Adipose tissue (tissue), 3 donors: Measurements from ENCODE around the gene CD300H. TPM values are rescaled to one million over a fixed set of nuclear protein-coding genes. Genes with fewer than 3 reads are reported as not detected.
"Not testable (repeated sequence)": the region's sequence is repeated elsewhere in the genome, so short reads cannot be mapped to it uniquely, and the experiment has no call there.

Experiments used
- H3K27ac ChIP-seq: one replicate; pipeline ENCODE4 v1.5.1; 2013; ENCODE audit warnings: low read depth, low read length
- WGBS, 3 donors: extraction: QIAGEN DNeasy Blood & Tissue Kit; methylation state at CpG; one replicate each; pipeline ENCODE4 v1.1.7; 2013; 5-methylcytosine and 5-hydroxymethylcytosine counted together
- polyA plus RNA-seq, 3 donors: library from polyadenylated mRNA; stranded (reverse); fragments of 200-250 nt; gene quantifications; one replicate each; pipeline ENCODE4 v1.2.3, GENCODE V29; 2013
- donor health status: healthy with polysubstance abuse.
- donor health status: Bipolar disorder and iron deficiency.
- donor health status: healthy.

CD300H gene
- polyA plus RNA-seq, 3 donors, result 0.52 to 1.2 TPM; not detected in 1

GRCh38 chr17:74592087-74592990 is 25.0 kb upstream of the CD300H start, which contains the start of gene CD300LD:
CD300LD (minus strand) TSS chr17:74592283; CDS start chr17:74592202, 81 bp downstream.
- H3K27ac ChIP-seq, result no peak within 1 kb of the TSS
- WGBS, 3 donors, result 63 to 67% (median 64%) methylated on average over 14 of the region's 14 CpGs

DNA sequence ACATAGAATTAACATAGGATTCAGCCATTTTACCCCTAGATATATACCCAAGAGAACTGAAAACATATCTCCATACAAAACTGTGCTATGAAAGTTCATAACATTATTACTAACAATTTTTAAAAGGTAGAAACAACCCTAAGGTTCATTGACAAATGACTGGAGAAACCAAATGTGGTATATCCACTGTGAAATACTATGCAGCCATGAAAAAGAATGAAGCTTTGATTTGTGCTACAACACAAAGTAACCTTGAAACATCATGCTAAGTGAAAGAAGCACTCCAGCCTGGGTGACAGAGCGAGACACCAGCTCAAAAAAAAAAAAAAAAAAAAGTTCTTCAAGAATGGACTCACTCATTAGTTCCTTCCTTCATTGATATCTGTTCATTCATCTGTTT is 24.2 kb upstream of the CD300H start:
- H3K27ac ChIP-seq, result no peak overlapping the region
- 76 to 88% (median 83%) methylated on average over 1 of the region's 1 CpG for WGBS, 3 donors

GRCh38 chr17:74585711-74586110 is 18.4 kb upstream of the CD300H start:
- WGBS, 3 donors, result 71 to 72% (median 71%) methylated on average over 5 of the region's 5 CpGs
- H3K27ac ChIP-seq, result no peak overlapping the region

DNA sequence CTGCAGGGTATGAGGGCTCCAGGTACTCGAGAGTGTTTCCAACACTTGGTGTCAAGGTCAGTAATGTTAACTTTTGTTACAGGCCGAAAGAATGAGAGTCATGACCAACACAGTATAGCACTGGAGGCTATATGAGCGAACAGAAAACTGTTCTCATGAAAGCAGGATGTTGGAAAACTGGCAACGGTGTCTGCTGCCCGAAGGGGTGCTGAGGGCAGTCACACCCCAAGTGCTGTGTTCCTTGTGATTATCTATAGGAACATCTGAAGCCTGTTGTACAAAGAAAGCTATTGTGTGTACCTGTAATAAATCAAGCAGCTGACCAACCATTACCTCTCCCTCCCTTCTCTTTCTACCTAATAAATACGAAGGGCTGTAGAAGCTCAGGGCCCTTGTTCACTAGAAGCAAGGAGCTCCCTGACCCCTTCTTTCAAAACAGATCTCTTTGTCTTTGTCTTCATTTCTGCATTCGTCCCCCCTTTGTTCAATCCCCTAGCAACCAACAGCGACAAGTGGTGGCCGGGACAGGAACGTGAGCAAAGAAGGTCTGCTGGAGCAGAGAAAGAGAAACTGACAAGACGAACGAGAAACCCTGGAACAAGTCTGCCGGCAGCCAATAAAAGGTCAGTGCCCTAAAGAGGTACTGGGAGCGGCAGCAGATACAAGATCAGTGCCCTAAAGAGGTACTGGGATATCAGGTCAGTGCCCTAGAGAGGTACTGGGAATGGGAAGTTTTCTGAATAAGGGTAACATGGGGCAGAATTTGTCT is 17.2 kb upstream of the CD300H start:
- H3K27ac ChIP-seq, result no peak overlapping the region
- WGBS, 3 donors, result 63 to 81% (median 74%) methylated on average over 14 of the region's 14 CpGs

GRCh38 chr17:74582633-74583032 is 15.3 kb upstream of the CD300H start:
- no peak overlapping the region for H3K27ac ChIP-seq
- 63 to 72% (median 68%) methylated on average over 10 of the region's 10 CpGs for WGBS, 3 donors

- WGBS, 3 donors, result 49 to 63% (median 53%) methylated on average over 7 of the region's 7 CpGs
- no peak overlapping the region for H3K27ac ChIP-seq
These were observed 12.6 kb upstream of the CD300H start for GRCh38 chr17:74579900-74580299.

DNA sequence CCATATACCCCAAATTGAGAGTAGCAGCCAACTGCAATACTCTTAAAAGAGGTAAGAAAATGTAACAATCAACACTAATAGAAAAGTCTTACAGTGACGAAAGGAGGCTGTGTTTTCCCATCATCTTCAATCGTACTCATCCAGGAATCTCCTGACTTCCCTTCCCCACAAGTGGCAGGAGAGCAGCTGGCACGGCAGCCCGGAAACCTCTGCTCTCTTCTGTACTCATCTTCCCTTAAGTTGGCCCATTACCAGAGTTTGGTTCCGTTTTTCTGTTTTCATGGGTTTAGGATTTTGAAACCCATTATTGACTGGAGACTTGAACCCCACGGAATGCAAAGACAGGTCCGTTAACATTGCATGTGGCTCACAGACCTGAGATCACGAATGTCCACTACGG is 11.7 kb upstream of the CD300H start:
- no peak overlapping the region for H3K27ac ChIP-seq
- 69 to 84% (median 74%) methylated on average over 9 of the region's 9 CpGs for WGBS, 3 donors

DNA sequence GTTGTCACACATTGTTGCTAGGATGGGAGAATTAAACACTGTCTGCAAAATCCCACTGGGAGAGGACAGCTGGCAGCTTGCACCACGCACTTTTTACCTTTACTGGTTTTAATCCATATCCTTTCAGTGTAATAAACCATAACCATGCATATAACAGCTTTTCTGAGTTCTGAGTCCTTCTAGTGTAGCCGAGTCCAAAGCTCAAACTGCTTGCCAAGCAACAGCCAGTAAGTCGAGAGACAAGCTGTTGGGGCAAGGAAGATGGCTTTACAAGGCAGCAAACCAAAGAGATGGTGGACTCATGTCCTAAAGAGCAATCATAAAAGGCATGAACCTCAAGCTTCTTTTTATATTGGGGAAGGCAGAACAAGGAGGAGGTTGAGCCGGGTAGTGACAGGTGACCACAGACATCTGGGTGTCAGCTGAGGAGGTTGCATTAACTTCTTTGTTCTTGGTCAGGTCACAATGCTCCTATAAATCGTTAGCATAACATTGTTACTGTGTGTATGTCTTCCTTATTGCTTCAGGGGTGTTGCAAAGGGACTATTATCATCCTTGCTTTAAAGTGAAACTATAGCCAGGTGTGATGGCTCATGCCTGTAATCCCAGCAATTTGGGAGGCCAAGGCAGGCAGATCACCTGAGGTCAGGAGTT is 7.3 kb upstream of the CD300H start:
- H3K27ac ChIP-seq, result no peak overlapping the region
- 58 to 72% (median 69%) methylated on average over 5 of the region's 5 CpGs for WGBS, 3 donors

GRCh38 chr17:74573635-74574034 is 6.3 kb upstream of the CD300H start:
- not testable (repeated sequence) for H3K27ac ChIP-seq

DNA sequence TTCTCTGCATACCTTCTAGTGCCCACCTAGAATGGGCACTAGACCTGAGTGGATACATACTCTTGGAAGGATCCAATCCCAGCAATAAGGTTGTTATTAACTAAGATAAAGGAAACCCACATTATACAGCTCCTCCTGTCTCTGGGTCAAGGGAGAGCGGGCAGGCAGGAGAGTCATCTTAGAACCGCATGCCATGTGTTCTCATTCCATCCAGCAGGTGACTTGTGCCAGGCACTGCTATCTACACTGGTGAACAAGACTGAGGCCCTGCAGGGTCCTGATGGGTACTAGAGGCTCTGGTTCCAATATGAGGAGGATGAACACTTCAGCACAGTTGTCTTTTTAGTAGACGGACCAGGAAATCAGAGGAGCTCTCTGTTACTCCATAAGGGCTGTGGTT is 5.9 kb upstream of the CD300H start:
- H3K27ac ChIP-seq, result no peak overlapping the region
- 79 to 91% (median 83%) methylated on average over 3 of the region's 3 CpGs for WGBS, 3 donors

DNA sequence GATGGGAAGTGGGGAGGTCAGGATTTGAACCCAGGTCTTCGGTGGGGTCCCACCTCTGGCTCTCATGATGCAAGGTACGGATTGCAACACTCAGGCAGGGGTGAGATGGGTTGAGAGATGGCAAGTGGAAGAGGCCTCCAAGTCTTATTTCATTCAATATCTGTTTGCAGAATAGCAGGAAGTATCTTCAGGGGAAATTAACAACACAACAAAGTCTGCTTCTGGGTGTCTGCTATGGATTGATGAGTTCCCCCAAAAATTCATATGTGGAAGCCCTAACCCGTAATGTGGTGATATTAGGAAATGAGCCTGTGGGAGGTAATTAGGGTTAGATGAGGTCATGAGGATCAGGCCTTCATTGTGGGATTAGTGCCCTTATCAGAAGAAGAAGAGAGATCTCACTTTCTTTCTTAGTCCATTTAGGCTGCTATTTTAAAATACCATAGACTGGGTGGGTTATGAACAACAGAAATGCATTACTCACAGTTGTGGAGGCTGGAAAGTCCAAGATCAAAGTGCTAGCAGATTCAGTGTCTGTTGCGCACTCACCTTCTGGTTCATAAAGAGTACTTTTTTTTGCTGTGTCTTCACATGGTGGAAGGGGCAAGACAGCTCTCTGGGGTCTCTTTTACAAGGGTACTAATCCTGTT is 4.4 kb upstream of the CD300H start:
- 62 to 82% (median 65%) methylated on average over 4 of the region's 4 CpGs for WGBS, 3 donors
- H3K27ac ChIP-seq, result no peak overlapping the region

- H3K27ac ChIP-seq, result no peak overlapping the region
- WGBS, 3 donors, result 38 to 60% (median 54%) methylated on average over 32 of the region's 32 CpGs
These were observed 2.0 kb upstream of the CD300H start for GRCh38 chr17:74569020-74570003.

DNA sequence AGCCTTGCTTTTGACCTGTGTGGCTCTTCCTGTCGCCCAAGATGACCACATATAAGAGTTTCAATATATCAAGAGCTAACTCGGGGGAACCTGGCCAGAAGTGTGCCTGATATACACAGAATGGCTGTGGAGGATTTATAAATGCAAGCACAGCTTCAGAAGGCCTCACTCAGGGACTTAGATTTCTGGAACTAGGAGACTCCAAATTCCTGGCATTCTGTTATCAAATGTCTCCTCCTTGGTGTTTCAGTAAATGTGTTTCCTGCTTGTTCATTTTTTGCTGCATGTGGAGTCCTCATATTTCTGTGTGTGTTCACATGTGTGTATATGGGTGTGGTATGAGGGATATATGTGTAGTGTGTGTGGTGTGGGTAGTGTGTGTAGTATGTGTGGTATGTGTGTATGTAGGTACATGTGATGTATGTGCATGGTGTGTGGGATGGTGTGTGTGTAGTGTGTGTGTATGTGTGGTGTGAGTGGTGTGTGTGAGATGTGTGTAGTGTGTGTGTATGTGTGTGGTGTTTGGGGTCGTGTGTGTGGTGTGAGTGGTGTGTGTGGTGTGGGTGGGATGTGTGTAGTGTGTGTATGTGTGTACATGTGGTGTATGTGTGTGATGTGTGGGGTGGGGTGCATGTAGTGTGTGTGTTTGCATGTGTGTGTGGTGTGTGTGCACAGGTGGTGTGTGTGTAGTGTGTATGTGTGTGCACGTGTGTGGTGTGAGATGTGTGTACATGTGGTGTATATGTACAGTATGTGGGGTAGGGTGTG is 981 bp upstream of the CD300H start:
- no peak overlapping the region for H3K27ac ChIP-seq
- WGBS, 3 donors, result 67 to 79% (median 74%) methylated on average over 4 of the region's 4 CpGs

GRCh38 chr17:74566132-74566753 is 1.1 kb downstream of the CD300H start:
- no peak overlapping the region for H3K27ac ChIP-seq
- 28 to 38% (median 35%) methylated on average over 9 of the region's 9 CpGs for WGBS, 3 donors

DNA sequence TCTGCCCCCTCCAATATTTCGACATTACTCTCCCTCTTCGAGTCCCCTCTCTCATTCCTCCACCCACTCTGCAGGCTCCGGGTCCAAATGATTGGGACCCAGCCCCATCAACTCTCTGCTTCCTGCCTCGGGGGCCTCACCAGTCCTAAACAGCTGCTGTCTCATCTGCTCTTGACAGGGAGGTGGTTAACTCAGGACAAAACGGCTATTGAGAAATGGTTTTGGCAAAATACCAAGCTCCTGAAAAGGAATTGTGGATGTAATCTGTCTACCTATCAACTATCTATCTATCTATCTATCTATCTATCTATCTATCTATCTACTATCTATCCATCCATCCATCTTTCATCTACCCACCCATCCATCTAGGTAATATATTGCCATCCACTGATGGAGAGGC is 2.2 kb downstream of the CD300H start:
- WGBS, 3 donors, result 22 to 48% (median 48%) methylated on average over 5 of the region's 5 CpGs

GRCh38 chr17:74563358-74563757 is 4.0 kb downstream of the CD300H start:
- no peak overlapping the region for H3K27ac ChIP-seq
- 84 to 92% (median 88%) methylated on average over 1 of the region's 1 CpG for WGBS, 3 donors

More for the DNA sequence above, 2.2 kb downstream of the CD300H start:
- H3K27ac ChIP-seq, result no peak overlapping the region
